Middle frontal gyrus (tissue), 1 donor: ENCODE measurements around the gene PLPPR5.

Experiments
- DNase-seq: peaks from one replicate; pipeline ENCODE4 v3.0.0-alpha.2; 2015; ENCODE audit warnings: low spot score; ENCODE audit errors: extremely low spot score

PLPPR5 gene

DNA sequence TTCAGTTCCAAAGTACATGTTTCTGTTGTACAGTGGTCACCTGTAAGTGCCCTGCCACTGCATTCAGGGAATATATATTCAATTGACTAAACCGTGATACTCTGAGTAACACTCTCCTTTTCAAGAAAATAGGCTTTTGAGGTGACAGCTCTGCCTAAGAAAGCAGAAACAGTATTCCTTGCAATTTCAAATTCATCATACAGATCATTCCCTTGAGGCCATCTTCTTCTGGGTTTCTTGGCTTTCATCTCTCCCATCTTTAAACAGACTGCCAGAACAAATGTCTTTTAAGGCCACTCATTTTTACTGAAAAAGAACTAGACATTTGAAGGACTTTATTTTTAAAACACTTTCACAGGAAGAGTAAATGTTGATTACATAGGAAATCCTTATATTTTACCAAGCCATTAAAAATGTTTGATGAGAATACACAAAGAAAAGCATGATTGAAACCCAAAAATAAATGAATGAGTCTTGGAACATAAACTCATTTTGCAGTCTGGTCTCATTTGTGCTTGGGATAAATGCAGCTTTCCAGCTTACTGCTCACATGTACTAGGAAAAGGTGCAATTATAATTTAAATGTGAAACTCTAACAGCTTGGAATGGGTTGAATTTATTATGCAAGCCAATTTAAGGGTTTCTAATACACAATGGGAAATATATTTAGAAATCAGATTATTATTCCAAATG lies 34.7 kb downstream of the PLPPR5 start:
- DNase-seq = no peak

DNA sequence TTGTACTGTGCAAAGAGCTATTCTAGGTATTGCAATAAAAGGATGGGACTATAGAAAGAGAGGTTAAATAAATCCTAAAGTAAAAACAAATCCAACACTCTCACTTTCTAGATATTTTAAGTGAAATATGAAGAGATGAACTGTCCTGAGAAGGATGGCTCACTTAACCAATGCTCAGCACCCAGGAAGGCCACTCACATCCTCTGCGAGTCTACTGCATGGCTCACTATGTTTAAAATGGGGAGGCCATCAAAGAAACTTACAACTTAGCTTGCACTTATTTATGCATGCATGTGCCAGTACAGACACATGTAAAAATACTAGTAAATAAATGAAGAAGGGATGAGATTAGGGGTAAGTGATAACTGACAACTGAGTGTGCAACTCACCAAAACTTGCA lies 37.5 kb downstream of the PLPPR5 start:
- no peak for DNase-seq

DNA sequence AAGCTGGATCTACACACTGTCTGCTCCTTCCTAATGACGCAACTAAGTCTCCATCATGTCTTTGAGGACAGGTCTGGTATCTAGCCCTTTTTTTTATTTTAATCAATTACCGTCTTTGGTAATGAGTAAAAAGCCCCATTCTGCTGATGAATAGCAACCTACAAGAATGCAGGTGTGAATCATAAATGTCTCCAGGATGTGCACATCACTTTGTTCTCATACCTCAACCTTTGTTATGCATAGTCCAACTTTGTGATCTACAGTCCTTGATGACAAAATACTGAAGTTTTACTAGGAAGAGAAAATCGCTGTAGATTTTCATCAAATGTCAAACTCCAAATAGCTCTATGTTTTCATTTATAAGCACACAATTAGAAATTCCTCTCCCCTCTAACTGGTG lies 39.3 kb downstream of the PLPPR5 start:
- DNase-seq = no peak

DNA sequence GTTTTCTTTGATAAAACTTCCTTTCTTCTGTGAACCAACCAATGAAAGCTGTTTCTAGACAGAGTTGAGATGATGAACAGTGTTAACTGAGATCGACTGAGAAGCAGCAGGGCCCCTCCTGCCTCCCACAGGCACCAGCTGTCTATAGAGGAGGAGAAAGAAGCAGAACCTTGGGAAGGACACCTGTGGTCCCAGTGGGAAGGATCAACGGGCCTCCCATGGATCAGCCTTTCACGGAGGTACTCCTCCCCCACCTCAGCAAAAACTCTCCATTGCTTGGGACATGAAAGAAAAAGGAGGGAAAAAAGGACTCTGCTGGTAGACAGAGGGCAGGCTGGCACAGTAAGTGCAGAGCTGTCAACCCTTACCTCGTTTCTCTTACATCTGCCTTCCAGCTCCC lies 40.5 kb downstream of the PLPPR5 start:
- DNase-seq = no peak

DNA sequence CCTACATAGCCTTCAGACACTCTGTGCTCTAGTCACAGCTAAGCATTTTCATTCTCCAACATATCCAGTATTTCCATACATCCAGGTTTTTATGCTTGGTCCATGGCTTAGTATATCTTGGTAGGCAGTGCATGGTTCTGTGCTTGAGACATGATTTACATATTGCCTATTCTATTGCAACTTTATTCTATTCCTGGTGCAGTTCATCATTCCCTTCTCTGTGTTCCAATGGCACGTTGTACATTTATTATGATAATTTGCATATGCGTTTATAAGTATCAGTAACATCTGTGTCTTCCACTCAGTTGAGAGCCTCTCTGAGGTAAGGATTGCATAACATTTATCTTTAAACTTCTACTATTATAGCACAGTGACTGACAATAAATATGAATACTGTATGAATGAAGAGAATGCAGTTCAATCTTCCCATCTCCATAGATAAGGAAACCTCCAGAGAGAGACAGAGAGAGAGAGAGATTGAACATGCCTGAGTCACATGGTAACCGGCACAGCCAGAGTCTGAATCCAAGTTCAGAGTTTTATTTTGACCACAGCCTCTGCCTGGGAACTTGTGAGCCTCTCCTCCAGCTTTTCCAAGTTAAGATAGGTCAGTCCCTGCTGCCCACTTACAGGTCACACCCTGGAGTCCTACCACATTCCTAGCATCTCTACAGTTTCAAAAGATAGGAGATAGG lies 41.5 kb downstream of the PLPPR5 start:
- no peak for DNase-seq

DNA sequence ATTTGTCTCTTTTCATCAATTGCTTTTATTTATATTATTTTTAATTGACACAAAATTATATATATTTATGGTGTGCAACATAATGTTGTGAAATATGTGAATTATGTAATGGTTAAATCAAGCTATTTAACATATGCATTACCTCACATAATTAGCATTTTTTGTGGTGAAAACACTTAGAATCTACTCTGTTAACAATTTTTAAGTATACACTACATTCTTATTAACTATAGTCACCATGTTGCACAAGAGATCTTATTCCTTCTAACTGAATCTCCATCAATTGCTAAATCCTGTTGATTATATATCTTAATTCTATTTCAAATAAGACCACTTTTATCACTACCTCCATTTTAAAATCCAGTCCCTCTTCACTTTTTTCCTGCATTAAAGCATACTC lies 42.5 kb downstream of the PLPPR5 start:
- DNase-seq = no peak

DNA sequence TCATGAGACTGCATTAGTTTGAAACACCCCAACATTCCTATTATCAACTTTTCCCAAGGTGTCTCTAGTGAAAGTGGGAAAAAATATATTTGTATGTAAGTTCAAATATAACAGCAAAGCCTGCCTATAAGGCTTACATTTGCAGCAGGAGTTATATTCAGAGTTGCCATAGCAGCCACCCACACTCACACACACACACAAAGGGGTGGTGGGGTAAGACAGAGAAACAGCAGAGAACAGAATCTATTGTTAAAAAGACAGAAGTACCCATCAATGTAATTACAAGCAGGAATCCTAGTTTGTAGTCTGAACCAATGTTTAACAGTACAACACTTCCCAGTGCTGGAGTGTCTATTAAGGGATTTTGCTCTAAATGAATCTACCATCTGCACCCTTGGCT lies 55.0 kb downstream of the PLPPR5 start:
- DNase-seq = no peak

DNA sequence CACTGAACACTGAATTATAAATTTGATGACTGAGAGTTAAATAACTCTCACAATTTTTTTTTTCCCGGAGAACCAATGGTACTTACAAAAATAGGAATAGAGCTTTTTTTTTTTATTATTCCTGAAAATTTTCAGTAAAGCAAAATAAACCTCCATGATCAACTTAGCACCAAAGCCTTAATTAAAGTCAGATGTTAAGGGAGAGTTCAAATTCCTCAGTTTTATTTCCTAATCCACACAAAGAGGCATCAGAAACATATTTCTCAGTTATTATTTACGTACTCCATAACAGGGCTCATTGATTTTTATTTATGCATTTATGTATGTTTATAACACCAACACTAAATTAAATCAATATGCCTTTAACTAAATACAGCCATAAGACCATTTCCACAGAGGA lies 55.5 kb downstream of the PLPPR5 start:
- no peak for DNase-seq

DNA sequence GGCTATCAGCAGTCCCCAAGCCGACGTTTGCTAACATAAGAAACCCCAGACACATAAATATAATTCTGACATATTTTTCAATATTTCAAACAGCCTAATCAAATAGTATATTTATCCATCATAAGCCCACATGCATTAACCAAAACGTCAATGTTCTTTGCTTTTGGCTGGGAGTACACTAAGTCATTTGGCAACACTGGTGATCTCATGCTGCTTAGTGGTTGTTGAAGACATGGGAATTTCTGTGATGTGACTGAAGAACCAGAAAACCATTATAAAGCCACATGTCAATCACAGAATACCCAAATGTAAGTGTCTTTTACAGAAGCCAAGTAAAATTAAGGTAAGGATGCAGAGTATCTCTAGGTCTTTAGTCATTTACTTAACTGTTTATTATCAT lies 57.6 kb downstream of the PLPPR5 start:
- DNase-seq = no peak

DNA sequence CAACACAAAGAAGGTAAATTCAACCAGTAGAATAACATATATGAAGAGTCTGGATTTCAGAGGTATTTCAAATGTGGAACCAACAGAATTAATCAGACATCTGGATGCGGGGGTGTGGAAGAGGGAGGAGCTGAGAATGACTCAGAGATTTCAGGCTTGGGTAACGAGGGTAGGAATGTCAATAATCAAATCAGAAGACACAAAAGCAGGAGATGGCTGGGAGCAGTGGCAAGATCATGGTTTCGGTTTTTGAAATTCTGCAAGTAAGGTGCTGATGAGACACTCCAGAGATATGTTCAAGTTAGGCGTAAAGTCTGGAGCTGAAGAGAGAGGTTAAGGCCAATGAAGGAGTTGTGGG lies 64.0 kb downstream of the PLPPR5 start:
- DNase-seq = no peak

DNA sequence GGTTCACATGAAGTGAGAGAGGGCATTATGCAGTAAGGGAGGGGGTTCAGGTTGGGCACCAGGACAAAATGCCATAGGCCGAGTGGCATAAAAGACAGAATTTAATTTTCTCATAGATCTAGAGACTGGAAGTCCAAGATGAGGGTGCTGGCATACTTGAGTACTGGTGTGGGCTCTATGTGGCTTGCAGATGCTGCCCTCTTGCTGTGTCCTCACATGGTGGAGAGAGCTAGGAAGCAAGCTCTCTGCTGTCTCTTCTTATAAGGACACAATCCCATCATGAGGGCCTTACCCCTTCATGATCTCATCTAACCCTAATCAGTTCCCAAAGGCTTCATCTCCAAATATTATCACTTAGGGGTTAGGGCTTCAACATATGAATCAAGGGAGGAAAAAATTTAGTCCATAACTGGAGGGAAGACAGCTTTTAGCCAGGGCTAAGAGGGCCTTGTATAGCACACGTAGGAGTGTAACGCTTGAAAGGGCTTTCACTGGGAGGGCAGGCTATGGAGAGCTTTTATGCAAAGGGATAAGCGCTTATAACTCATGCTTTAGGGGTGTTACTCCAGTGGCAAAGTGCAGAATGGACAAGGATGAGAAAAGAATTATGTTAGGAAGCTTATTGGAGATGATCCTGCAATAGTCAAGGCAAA lies 64.5 kb downstream of the PLPPR5 start:
- no peak for DNase-seq

DNA sequence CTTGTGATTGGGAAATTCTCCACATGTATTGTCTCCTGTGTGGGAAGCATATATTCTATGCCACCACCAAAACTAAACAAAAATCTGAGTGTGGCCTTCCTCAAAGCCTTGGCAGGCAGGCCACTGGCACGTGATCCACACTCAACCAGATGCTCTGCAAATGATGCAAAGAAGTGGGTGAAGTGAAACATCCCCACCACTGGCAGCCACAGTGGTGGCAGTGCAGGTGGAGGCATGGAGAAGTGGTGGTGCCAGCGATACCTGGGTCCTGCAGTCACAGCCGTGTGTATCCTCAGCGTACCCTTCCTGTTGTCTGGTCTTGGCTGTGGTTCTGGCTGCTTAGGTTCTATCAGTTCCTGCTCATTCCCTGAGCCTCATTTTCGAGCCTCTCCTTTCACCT lies 65.2 kb downstream of the PLPPR5 start:
- DNase-seq = no peak

DNA sequence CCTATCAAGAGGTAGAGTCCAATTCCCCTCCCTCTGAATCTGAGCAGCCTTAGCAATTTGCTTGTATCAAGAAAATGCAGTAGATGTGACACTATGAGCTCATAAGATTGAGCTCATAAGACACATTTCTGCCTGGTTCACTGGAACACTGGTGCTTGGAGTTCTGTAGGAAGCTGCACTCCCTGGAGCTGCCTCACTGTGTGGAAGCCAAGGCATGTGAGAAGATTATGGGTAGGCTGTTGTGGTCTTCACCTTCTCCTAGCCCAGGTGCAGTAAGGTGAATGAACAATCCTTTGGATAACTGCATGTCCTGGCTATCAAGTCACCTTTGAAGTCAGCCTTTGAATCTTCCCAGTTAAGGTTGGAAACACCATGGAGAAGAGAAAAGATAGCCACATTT lies 67.3 kb downstream of the PLPPR5 start:
- no peak for DNase-seq

DNA sequence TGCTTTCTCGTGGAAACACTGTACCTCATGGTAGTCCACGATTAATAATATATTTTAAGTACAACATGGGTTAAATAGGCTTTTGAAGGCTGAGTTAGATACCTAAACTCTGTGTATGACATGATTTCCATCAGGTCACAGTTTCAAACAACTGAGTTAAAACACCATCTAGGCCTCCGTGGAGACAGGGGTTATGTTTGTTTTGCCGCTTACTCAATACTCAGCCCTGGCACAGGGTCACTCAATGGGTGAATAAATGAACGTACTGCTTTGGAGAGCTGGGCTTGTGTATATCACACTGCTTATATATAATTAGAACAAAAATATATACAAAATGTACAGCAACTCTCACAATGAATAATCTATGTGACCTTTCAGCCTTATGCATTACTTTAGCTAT lies 72.5 kb downstream of the PLPPR5 start:
- no peak for DNase-seq

DNA sequence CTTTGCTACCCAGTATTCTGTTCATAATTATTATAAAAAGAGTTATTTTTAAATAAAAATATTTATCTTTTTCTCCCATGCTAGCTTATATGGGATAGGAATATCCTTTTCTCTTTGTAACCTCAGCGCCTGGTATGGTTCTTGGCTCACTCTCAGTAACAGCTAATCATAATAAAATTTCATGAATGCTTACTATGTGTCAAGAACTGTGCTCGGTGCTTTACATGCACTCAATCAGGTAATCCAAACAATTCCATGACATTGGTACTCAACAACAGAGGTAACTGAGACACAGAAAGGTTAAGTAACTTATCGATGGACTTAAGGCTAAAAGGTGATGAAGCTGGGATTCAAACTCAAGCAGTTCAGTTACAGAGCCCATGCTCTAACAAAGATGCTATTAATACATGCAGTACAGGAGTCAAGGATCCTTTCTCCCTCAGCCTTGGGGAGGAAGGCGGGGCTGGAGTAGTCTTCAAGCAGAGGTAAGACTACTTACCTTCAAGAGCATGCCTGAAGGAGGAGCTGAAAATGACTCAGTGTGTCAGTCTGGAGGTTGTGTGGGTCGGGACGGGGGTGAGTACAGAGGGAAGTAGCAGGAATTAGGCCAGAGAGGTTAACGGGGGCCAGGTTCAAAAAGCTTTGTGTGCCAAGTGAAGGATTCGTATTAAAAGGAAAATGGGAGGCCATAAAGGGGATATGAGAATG lies 73.4 kb downstream of the PLPPR5 start:
- DNase-seq = no peak

DNA sequence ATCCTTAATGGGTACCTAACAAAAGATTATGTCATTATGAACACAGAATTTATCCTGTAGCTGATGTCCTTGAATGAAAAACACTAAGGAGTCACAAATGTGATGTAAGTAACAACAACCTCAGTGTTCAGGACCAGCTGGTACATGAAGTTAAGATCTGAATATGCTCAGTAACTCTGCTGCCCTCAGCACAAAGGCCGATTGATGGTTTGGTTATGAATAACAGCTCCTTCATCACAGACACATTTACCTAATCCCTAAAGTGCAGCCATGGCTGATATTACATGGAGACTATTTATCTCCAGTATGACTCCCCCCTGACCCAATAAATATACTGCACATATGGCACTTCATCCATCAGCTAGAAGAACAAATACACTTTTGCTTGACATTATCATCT lies 75.2 kb downstream of the PLPPR5 start:
- no peak for DNase-seq

DNA sequence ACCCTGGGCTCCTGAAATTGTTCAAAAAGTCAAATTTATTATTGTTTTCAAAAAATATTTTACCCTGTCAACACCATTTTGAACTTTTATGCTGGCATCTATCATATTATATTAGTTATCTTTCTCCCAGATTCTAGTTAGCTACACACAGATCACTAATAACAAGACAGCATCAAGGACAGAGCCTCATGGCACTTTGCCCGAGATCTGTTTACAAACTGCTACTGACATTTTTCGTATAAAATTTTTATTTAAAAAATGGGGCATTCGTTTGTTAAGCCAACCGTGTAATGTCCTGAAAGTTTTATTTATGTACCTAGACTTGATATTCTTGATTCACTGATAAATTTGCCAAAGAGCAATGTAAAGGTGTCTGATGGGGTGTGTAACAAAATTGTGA lies 78.1 kb downstream of the PLPPR5 start:
- no peak for DNase-seq

DNA sequence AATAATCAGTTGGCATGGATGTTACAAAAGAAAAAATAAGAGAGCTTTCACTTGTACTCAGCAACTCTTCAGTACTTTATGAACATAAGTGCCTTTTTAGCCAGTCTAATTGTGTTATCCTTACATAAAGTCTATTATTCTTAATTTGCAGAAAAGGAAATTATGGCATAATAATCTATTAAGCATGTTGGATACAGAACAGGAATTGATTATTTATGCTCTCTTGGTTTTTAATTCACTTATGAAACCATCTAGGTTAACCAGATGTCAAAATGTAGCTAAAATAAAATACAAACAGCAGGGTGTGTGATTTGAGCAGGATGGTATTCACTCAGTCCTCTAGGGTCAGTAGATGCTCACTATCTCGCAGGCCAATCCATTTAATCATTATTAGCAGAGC lies 79.7 kb downstream of the PLPPR5 start:
- DNase-seq = no peak

DNA sequence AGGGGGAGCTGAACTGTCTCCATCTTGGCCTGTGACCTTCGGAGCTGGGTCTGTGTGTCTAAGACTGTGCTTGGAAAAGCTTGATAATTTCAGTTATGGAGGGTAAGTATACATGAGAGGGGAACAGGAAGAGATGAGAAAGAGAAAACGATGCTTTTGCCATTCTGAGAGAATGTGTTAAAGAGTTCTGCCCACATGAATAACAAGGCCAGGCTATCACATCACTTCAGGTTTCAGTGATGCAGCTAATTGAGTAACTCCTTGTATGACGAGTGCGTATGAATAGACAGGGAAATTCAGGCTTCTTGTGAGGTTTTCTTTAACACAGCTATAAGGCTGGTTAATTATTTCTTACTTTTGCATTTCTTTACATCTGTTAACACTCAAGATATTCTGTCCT lies 81.0 kb downstream of the PLPPR5 start:
- DNase-seq = no peak

DNA sequence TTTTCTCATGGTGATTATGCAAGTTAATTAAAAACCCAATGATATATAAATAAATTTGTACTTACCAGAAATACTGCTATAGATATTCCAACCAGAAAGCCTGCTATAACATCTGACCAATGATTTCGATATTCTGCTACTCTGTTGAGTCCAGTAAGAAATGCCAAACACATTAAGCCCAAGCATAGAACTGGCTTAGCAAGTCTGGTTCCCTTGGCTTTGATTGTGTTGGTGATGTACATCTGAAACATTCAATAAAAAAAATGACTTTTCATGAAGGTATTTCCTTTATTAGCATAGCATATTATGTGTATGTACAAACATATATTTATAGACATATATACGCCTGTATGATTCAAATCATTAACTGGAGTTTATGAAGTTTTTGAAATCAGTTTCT lies 82.8 kb downstream of the PLPPR5 start:
- no peak for DNase-seq

DNA sequence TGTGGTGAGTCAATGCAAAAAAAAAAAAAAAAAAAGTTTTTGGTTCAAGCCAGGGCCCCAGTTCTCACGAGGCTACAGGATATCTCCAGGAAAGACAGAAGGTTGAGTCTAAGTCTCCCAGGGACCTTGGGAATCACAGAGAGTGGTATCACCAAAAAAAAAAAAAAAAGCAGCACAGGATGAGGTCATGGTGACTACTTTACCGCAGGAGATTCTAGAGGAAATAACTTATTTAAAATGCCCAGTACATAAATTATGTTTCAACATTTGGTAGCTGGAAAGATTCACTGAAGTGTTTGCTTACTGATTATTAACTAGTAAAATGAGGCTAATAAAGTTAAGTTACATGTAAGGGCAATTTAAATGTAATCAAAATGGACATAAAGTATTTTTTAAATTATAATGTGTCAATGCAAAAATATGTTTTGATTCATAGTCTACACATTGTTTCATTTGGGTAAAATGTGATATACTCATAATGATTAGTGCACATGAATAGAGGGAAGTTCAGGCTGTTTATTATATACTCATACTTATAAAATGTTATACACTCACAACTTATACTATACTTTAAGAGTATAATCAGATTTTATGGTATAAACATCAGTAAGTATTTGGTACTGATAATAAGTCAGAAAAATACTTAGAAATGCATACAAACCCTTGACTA lies 84.1 kb downstream of the PLPPR5 start:
- no peak for DNase-seq

DNA sequence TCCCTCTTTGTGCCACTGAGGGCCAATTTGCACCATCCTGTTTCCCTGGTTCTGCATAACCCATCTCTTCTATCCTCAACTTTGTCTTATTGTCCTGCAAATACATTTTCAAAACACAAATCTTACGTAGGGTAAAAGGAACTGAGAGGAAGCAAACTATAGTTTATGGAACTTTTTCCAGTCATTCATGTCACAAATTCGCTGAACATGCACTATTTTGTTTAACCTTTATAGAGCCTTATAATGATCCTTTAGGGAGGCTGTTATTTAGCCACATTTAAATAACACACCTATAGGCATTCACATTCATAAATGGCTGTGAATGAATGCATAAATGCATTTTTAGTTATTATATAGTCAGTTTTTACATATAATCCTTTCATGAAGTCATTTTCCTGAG lies 85.0 kb downstream of the PLPPR5 start:
- DNase-seq = no peak
